Measurements from ENCODE around the gene BARX2. TPM values are rescaled to one million over a fixed set of nuclear protein-coding genes. Genes with fewer than 3 reads are reported as not detected.

BARX2 gene
- total and polyA plus RNA-seq, 2 of the 4 experiments (the other 2 are of a cell fraction): not detected

- in situ Hi-C loops (cut with MboI; ENCODE audit: low sequenced_read_pairs): no loop called here
- Histone ChIP-seq H3K79me1 (ENCODE audit: low read depth in 1 of 2, low read length in 2 of 2) (no peaks in the 10 kb centered on the region), H3K18ac (ENCODE audit: low read depth, low read length) (no peak overlapping the region), H2AK9ac (replicated peaks; ENCODE audit: low read depth, low read length, poor library complexity) (no peak overlapping the region), H3K27me3 (ENCODE audit: control insufficient read depth, insufficient read depth, low read length) (no peaks in the 10 kb centered on the region), H2BK15ac (ENCODE audit: low read depth, low read length) (no peak overlapping the region), H3K4ac (ENCODE audit: low read depth, low read length) (no peak overlapping the region), H2BK20ac (ENCODE audit: low read depth, low read length) (no peak overlapping the region), H3K9me1 (ENCODE audit: insufficient read depth, low read length) (no peaks in the 10 kb centered on the region), H4K20me1 (ENCODE audit: insufficient read depth, low read length) (no peaks in the 10 kb centered on the region), H3K4me1 (ENCODE audit: control insufficient read depth, insufficient read depth, low read length) (no peaks in the 10 kb centered on the region), H4K5ac (ENCODE audit: low read depth, low read length) (no peak overlapping the region), H4K91ac (ENCODE audit: insufficient read depth, low read depth, low read length) (no peak overlapping the region), H4K8ac (ENCODE audit: low read depth in 2 of 2, low read length in 2 of 2) (no peak overlapping the region), H3K9ac (ENCODE audit: low read depth, low read length) (no peak overlapping the region), H3K9me3 (ENCODE audit: control insufficient read depth, insufficient read depth, low read length) (no peaks in the 10 kb centered on the region), H2AFZ (replicated peaks; ENCODE audit: low read length, poor library complexity) (no peak overlapping the region), H3K56ac (ENCODE audit: extremely low read depth, insufficient read depth, low read length) (no peak overlapping the region), H3K27ac (ENCODE audit: insufficient read depth, low read length) (no peak overlapping the region), H3K4me2 (ENCODE audit: low read depth, low read length) (no peak overlapping the region), H3K23ac (ENCODE audit: low read depth, low read length) (no peak overlapping the region), H3K4me3 (ENCODE audit: insufficient read depth, low read depth, low read length) (no peak overlapping the region), H2BK120ac (ENCODE audit: low read depth, low read length) (no peak overlapping the region), H3K14ac (replicated peaks; ENCODE audit: low read depth, low read length) (no peak overlapping the region), H2AK5ac (ENCODE audit: low read depth, low read length) (no peak overlapping the region), H2BK5ac (ENCODE audit: low read depth, low read length, poor library complexity, severe bottlenecking) (no peak overlapping the region), H3K36me3 (ENCODE audit: control insufficient read depth, insufficient read depth, low read length) (no peaks in the 10 kb centered on the region)
- POLR2A ChIA-PET (ENCODE audit: unreplicated experiment): no interaction called here
- WGBS, 2 experiments (ENCODE audit: extremely low coverage in 2 of 2, insufficient read length in 1 of 2): 67% methylated on average over 1 of the region's 4 CpGs; no CpG with 5 or more reads in 1 of the 2 experiments
- ATAC-seq (ENCODE audit: low read depth) (no peak), DNase-seq (no peak)
- intact Hi-C loops (cut with micrococcal nuclease): no loop called here
- TF ChIP-seq FOS (IDR thresholded peaks at IDR 0.05; ENCODE audit: low read depth, low read length) (no peak), ELK1 (IDR thresholded peaks at IDR 0.05; ENCODE audit: borderline replicate concordance, low read depth, low read length) (no peak)
- dilution Hi-C loops (cut with HindIII; ENCODE audit: low sequenced_read_pairs, unreplicated experiment): no loop called here
- no TSS peak for BruUV-seq (replicated peaks)
- CTCF ChIA-PET: no interaction called here
Measured at GRCh38 chr11:129404731-129405130, 29.1 kb downstream of the BARX2 start.

Data from IMR-90 (cell line).